Naive thymus-derived CD4-positive, alpha-beta T cell (primary cell): ENCODE results near the gene ZNF350. TPM values are rescaled to one million over a fixed set of nuclear protein-coding genes. Genes with fewer than 3 reads are reported as not detected.
"Not testable (repeated sequence)": the region's sequence is repeated elsewhere in the genome, so short reads cannot be mapped to it uniquely, and the experiment has no call there.

Experiments used
- ATAC-seq: fragments of 150-1000 bp; cut with Tn5 transposase; 2 replicates; pipeline ENCODE4 v1.10.0; 2021; ENCODE audit warnings: mild to moderate bottlenecking, moderate library complexity
- CTCF ChIA-PET: fragments of 350-600 bp; sonication (Branson Sonifier 250); formaldehyde crosslinking; loops from one replicate; lab custom pipeline; 2021; ENCODE audit warnings: antibody characterized with exemption; lab: Charles Lee
- POLR2A ChIA-PET: fragments of 350-600 bp; sonication (Branson Sonifier 250); formaldehyde crosslinking; loops from one replicate; lab custom pipeline; 2021; ENCODE audit warnings: antibody characterized with exemption, inconsistent platforms; lab: Charles Lee
- DNase-seq, 9 donors: peaks; one replicate each; pipeline versions ENCODE4 v3.0.0 to v3.0.0-alpha.2; 2020 to 2022; ENCODE audit warnings: mixed read lengths in 1 of 9
- H3K27ac ChIP-seq: one replicate; pipeline ENCODE4 v1.7.0; 2013; ENCODE audit warnings: mild to moderate bottlenecking, low read depth, low read length, moderate library complexity
- H3K27me3 ChIP-seq, 2 donors: one replicate each; pipeline ENCODE4 v1.7.0; 2013; ENCODE audit warnings: low read length in 2 of 2, mild to moderate bottlenecking in 2 of 2, moderate library complexity in 2 of 2; ENCODE audit not compliant: control insufficient read depth in 2 of 2, insufficient read depth in 2 of 2
- H3K36me3 ChIP-seq, 3 experiments: 1 replicate in 2 of 3; 2 replicates in 1 of 3; pipeline ENCODE4 v1.7.0; 2013; ENCODE audit warnings: low read length in 3 of 3, mild to moderate bottlenecking in 3 of 3, moderate library complexity in 1 of 3; ENCODE audit not compliant: insufficient read depth in 3 of 3, control insufficient read depth in 2 of 3
- H3K4me1 ChIP-seq, 2 donors: one replicate each; pipeline ENCODE4 v1.7.0; 2013; ENCODE audit warnings: low read length in 2 of 2, mild to moderate bottlenecking in 2 of 2, moderate library complexity in 1 of 2; ENCODE audit not compliant: control insufficient read depth in 2 of 2, insufficient read depth in 2 of 2
- H3K4me3 ChIP-seq: 2 replicates; pipeline ENCODE4 v1.7.0; 2013; ENCODE audit warnings: mild to moderate bottlenecking, low read length
- H3K9me3 ChIP-seq, 3 experiments: 1 replicate in 2 of 3; 2 replicates in 1 of 3; pipeline ENCODE4 v1.7.0; 2013; ENCODE audit warnings: low read length in 3 of 3; ENCODE audit not compliant: control insufficient read depth in 2 of 3
- H3K27ac Mint-ChIP-seq, 9 donors: one replicate each; pipeline ENCODE4 v1.8.0; 2020 to 2022; ENCODE audit warnings: mixed read lengths in 9 of 9, mild to moderate bottlenecking in 8 of 9, moderate library complexity in 5 of 9, inconsistent platforms in 2 of 9
- H3K27me3 Mint-ChIP-seq, 5 donors: one replicate each; pipeline ENCODE4 v1.8.0; 2021 to 2022; ENCODE audit warnings: mixed read lengths in 5 of 5, mild to moderate bottlenecking in 1 of 5
- H3K36me3 Mint-ChIP-seq, 5 donors: one replicate each; pipeline ENCODE4 v1.8.0; 2020 to 2022; ENCODE audit warnings: mixed read lengths in 5 of 5, mild to moderate bottlenecking in 3 of 5, inconsistent platforms in 1 of 5
- H3K4me1 Mint-ChIP-seq, 7 donors: one replicate each; pipeline ENCODE4 v1.8.0; 2020 to 2022; ENCODE audit warnings: mixed read lengths in 7 of 7, mild to moderate bottlenecking in 3 of 7, inconsistent platforms in 1 of 7
- H3K4me3 Mint-ChIP-seq, 10 donors: one replicate each; pipeline ENCODE4 v1.8.0; 2020 to 2022; ENCODE audit warnings: mild to moderate bottlenecking in 10 of 10, mixed read lengths in 10 of 10, moderate library complexity in 6 of 10, inconsistent platforms in 2 of 10
- H3K9me3 Mint-ChIP-seq, 11 donors: one replicate each; pipeline ENCODE4 v1.8.0; 2020 to 2022; ENCODE audit warnings: mixed read lengths in 11 of 11, mild to moderate bottlenecking in 4 of 11, inconsistent platforms in 1 of 11, moderate library complexity in 1 of 11
- intact Hi-C, 2 donors: fragments of 100-400 bp; cut with micrococcal nuclease; formaldehyde crosslinking; loops; one replicate each; pipeline ENCODE4 v1.15.1; 2023
- polyA plus RNA-seq, 2 donors: library from polyadenylated mRNA; unstranded; fragments of 300-500 nt; fragmentation: Illumina TruSeq; gene quantifications; one replicate each; pipeline ENCODE4 v1.2.3, GENCODE V29; 2021
- total RNA-seq, 6 experiments: library from RNA in 5 of 6; stranded (reverse) in 5 of 6; gene quantifications; 1 replicate in 5 of 6; 2 replicates in 1 of 6; pipeline ENCODE4 v1.2.3 and lab custom pipeline; 2021 to 2026

The ZNF350 gene
- total and polyA plus RNA-seq, 7 experiments from 2014 or later: 18.1 to 43.7 (median 29.1) TPM

DNA sequence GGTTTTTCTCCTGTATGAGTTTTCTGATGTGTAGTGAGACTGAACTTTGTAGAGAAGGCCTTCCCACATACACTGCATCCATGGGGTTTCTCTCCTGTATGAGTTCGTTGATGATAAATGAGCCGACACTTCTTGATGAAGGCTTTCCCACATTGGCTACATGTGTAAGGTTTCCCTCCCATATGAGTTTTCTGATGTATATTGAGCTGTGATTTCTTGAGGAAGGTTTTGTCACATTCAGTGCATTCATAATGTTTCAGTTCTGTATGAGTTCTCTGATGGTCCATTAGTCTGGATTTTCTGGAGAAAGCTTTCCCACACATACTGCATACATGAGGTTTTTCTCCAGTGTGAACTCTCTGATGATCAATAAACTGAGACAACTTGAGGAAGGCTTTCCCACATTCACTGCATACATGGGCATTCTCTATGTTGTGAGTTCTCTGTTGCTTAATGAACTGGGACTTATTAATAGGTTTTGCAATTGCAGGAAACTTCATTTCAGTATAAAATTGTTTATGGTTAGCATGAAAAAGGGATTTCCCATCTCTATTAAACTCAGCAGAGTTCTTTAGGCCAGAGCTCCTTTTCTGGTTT, 7.5 kb upstream of the ZNF350 start:
- no peak for ATAC-seq
- Histone ChIP-seq H3K4me3 (peak overlapping the region; percentile 26), H3K36me3 (peaks cover 20 to 48% (median 21%) of the 10 kb centered on the region in 3 experiments), H3K27ac (no peak overlapping the region), H3K27me3 (no peaks in the 10 kb centered on the region), H3K4me1 (no peaks in the 10 kb centered on the region), H3K9me3 (peaks cover 33 to 88% (median 45%) of the 10 kb centered on the region in 3 experiments)
- Mint-ChIP-seq H3K4me3 (no peak overlapping the region), H3K9me3 (peaks cover 3 to 97% (median 79%) of the 10 kb centered on the region in 11 donors), H3K27me3 (no peaks in the 10 kb centered on the region), H3K27ac (no peak overlapping the region), H3K4me1 (no peaks in the 10 kb centered on the region), H3K36me3 (peaks cover 44 to 79% (median 68%) of the 10 kb centered on the region in 5 donors)
- intact Hi-C loops: no loop called here
- POLR2A ChIA-PET: no interaction called here
- no peak for DNase-seq
- CTCF ChIA-PET: no interaction called here

GRCh38 chr19:51993422-51993821, 6.8 kb upstream of the ZNF350 start:
- Histone ChIP-seq H3K9me3 (peaks cover 32 to 89% (median 47%) of the 10 kb centered on the region in 3 experiments), H3K36me3 (peaks cover 14 to 41% (median 14%) of the 10 kb centered on the region in 3 experiments), H3K27me3 (no peaks in the 10 kb centered on the region), H3K4me1 (no peaks in the 10 kb centered on the region), H3K4me3 (peak overlapping the region; percentile 26), H3K27ac (no peak overlapping the region)
- Mint-ChIP-seq H3K4me1 (peaks cover 0 to 4% (median 0%) of the 10 kb centered on the region in 7 donors), H3K27me3 (no peaks in the 10 kb centered on the region), H3K9me3 (peaks cover 3 to 97% (median 79%) of the 10 kb centered on the region in 11 donors), H3K4me3 (no peak overlapping the region), H3K36me3 (peaks cover 49 to 78% (median 62%) of the 10 kb centered on the region in 5 donors), H3K27ac (no peak overlapping the region)
- ATAC-seq (no peak), DNase-seq (no peak)
- intact Hi-C loops: no loop called here
- POLR2A ChIA-PET: no interaction called here
- CTCF ChIA-PET: no interaction called here

- H3K27ac ChIP-seq: no peak overlapping the region
- ATAC-seq: no peak
- H3K4me1 ChIP-seq: peaks cover 6 to 10% of the 10 kb centered on the region in 2 donors
- POLR2A ChIA-PET: interaction anchor here (1.2 kb wide), 1 partner anchor 13 kb away, joined by 3 read pairs; no protein-coding TSS in a partner anchor
- peaks cover 6 to 71% (median 18%) of the 10 kb centered on the region in 3 experiments for H3K9me3 ChIP-seq
- Mint-ChIP-seq H3K4me1 (peaks cover 11 to 29% (median 20%) of the 10 kb centered on the region in 7 donors), H3K36me3 (peaks cover 29 to 83% (median 76%) of the 10 kb centered on the region in 5 donors), H3K4me3 (peak overlapping the region in 1 of 10 donors; percentile 34), H3K27ac (no peak overlapping the region), H3K27me3 (no peaks in the 10 kb centered on the region), H3K9me3 (peaks cover 5 to 94% (median 67%) of the 10 kb centered on the region in 11 donors)
- H3K36me3 ChIP-seq: peaks cover 0 to 46% (median 3%) of the 10 kb centered on the region in 3 experiments
- CTCF ChIA-PET: no interaction called here
- no peaks in the 10 kb centered on the region for H3K27me3 ChIP-seq
- intact Hi-C loops: no loop called here
- no peak for DNase-seq
- no peak overlapping the region for H3K4me3 ChIP-seq
Measured at GRCh38 chr19:51983361-51983760, 3.3 kb downstream of the ZNF350 start.

GRCh38 chr19:51980926-51981325, 5.7 kb downstream of the ZNF350 start:
- H3K27me3 ChIP-seq, DNase-seq, CTCF ChIA-PET, H3K4me1 ChIP-seq, ATAC-seq, H3K4me3 ChIP-seq, intact Hi-C loops, H3K27ac ChIP-seq, POLR2A ChIA-PET, H3K27ac Mint-ChIP-seq, H3K27me3 Mint-ChIP-seq: not testable (repeated sequence)
- H3K4me1 Mint-ChIP-seq: peaks cover 5 to 18% (median 8%) of the 10 kb centered on the region in 7 donors
- peaks cover 41 to 90% (median 89%) of the 10 kb centered on the region in 5 donors for H3K36me3 Mint-ChIP-seq
- peak overlapping the region in 1 of 10 donors; percentile 44 for H3K4me3 Mint-ChIP-seq
- peaks cover 12 to 96% (median 77%) of the 10 kb centered on the region in 11 donors for H3K9me3 Mint-ChIP-seq
- peaks cover 0 to 56% (median 3%) of the 10 kb centered on the region in 3 experiments for H3K36me3 ChIP-seq
- H3K9me3 ChIP-seq: peaks cover 16 to 85% (median 28%) of the 10 kb centered on the region in 3 experiments

- Histone ChIP-seq H3K27ac (no peak overlapping the region), H3K36me3 (peaks cover 0 to 57% (median 3%) of the 10 kb centered on the region in 3 experiments), H3K4me3 (no peak overlapping the region), H3K4me1 (peaks cover 2% of the 10 kb centered on the region in 2 donors), H3K27me3 (no peaks in the 10 kb centered on the region), H3K9me3 (peaks cover 16 to 92% (median 29%) of the 10 kb centered on the region in 3 experiments)
- Mint-ChIP-seq H3K9me3 (peaks cover 12 to 99% (median 77%) of the 10 kb centered on the region in 11 donors), H3K27me3 (no peaks in the 10 kb centered on the region), H3K27ac (no peak overlapping the region), H3K4me3 (no peak overlapping the region), H3K4me1 (peaks cover 2 to 14% (median 5%) of the 10 kb centered on the region in 7 donors), H3K36me3 (peaks cover 41 to 88% (median 88%) of the 10 kb centered on the region in 5 donors)
- no peak for DNase-seq
- POLR2A ChIA-PET: interaction anchor here (0.6 kb wide), 1 partner anchor 10 kb away, joined by 3 read pairs; no protein-coding TSS in a partner anchor
- ATAC-seq: no peak
- CTCF ChIA-PET: no interaction called here
- intact Hi-C loops: no loop called here
Measured at GRCh38 chr19:51980116-51980736, 6.4 kb downstream of the ZNF350 start.

DNA sequence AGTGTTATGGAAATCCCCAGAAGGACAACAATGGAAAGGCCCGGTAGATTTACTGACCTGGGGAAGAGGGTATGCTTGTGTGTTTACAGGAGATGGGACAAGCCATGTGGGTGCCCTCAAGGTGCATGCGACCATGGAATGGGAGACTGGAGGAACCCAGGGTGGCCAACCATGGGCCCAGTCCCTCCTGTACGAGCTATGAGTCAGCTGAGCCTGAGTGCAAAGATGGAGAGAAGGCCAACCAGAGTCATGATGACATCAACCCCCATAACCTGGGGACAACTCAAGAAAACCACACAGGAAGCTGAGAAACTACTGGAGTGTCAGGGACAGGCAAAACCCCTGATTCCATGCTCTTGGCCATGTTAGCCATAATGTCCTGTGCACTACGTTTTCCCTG, 7.8 kb downstream of the ZNF350 start:
- Histone ChIP-seq H3K4me3 (no peak overlapping the region), H3K27ac (no peak overlapping the region), H3K27me3 (no peaks in the 10 kb centered on the region), H3K4me1 (no peaks in the 10 kb centered on the region), H3K36me3 (peaks cover 6 to 69% (median 14%) of the 10 kb centered on the region in 3 experiments), H3K9me3 (peaks cover 21 to 98% (median 34%) of the 10 kb centered on the region in 3 experiments)
- ATAC-seq (no peak), DNase-seq (no peak)
- Mint-ChIP-seq H3K4me1 (peaks cover 0 to 8% (median 5%) of the 10 kb centered on the region in 7 donors), H3K27ac (no peak overlapping the region), H3K4me3 (no peak overlapping the region), H3K27me3 (no peaks in the 10 kb centered on the region), H3K9me3 (peaks cover 13 to 100% (median 81%) of the 10 kb centered on the region in 11 donors), H3K36me3 (peaks cover 47 to 90% (median 88%) of the 10 kb centered on the region in 5 donors)
- CTCF ChIA-PET: no interaction called here
- POLR2A ChIA-PET: interaction anchor here (0.6 kb wide), 1 partner anchor 82 kb away, joined by 3 read pairs; no protein-coding TSS in a partner anchor
- intact Hi-C loops: no loop called here
